ENCODE data around the gene PSKH1.
"Not testable (repeated sequence)": the region's sequence is repeated elsewhere in the genome, so short reads cannot be mapped to it uniquely, and the experiment has no call there.

PSKH1 gene

DNA sequence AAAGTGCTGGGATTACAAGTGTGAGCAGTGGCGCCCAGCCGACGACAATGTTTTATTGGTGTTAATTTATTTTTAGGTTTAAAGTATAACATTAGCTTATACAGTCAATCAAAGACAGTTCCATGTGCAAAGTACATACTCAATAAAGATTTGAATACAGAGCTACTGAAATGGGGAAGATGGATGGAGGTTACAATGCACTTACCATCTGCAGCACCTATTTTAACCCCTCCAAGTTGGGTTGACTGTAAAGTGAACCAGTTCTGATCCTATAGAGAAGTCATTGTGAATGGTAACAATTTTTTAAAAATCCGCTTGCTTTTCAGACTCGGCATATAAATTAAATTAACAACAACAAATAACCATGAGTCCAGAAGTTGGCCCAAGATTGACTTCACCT lies 679 bp upstream of the PSKH1 start:
- FAIRE-seq: no peak

DNA sequence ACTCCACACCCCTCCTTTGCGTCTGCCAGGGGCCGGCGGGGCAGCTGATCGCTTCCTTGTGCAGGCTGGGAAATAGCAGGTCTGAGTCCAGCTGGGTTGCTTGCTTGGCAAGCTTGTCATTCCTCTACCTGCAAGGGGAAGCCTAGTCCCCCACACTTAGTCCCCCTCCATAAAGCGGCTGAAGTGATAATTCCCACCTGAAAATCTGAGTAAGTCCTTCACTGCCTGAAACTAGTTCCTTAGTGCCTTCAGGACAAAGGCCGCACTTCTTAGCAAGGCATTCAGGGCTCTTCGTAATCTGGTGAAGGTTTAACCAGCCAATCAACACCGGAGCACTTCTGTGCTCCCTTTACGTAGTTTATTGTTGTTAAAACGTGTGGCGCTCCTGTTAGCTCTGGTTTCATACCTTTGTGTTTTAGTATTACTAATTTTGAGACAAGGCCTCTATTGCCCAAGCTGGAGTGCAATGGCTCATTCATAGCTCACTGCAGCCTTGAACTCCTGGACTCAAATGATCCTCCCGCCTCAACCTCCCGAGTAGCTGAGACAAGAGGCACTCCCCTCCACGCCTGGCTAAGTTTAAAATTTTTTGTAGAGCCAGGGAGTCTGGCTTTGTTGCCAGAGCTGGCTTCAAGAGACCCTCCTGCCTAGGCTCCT lies 817 bp downstream of the PSKH1 start:
- no peak for FAIRE-seq

DNA sequence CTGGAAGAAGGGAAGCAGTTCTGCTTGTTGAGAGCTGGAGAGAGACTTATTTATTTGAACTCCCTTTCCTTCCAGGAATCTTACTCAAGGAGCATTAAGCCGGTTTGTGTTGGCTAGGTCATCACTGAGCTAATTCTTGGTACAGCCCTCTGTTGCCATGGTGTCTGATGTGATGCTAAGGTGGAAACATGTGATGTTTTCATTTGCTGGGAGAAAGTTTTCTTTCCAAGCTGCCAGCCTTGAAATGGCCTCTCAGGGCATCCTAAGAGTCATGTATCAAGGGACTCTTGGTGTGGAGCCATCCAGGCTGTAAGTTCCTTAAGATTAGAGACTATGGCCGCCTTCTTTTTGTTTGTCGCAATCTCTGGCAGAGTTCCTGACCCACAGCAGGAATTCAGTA lies 4.2 kb downstream of the PSKH1 start:
- no peak for FAIRE-seq

DNA sequence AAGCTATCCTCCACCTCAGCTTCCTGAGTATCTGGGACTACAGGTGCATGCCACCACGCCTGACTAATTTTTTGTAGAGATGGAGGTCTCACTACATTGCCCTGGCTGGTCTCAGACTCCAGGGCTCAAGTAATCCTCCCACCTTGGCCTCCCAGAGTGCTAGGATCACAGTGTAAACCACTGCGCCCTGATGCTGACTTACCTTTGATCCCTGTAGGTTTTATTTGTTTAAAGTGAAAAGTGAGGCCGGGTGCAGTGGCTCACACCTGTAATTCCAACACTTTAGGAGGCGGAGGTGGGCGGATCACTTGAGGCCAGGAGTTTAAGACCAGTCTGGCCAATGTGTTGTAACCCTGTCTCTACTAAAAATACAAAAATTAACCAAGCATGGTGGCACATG lies 8.7 kb downstream of the PSKH1 start:
- no peak for FAIRE-seq

DNA sequence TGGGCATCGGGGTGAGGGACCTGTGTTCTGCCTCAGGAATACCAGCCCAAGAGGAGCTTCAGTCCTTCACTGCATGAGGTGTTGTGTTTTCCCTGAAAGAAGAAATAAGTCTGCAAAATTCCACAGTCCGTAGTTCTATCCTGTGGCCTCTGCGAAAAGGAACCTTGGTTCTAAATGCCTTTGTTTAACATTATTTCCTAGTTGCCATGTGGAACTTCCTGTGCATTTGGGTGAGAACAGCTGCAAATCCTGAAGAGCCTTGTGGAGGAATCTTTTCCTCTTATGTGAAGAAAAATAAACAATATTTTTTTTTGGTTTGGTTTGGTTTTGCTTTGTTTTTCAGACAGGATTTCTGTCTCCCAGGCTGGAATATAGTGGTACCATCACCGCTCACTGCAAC lies 9.8 kb downstream of the PSKH1 start:
- no peak for FAIRE-seq

DNA sequence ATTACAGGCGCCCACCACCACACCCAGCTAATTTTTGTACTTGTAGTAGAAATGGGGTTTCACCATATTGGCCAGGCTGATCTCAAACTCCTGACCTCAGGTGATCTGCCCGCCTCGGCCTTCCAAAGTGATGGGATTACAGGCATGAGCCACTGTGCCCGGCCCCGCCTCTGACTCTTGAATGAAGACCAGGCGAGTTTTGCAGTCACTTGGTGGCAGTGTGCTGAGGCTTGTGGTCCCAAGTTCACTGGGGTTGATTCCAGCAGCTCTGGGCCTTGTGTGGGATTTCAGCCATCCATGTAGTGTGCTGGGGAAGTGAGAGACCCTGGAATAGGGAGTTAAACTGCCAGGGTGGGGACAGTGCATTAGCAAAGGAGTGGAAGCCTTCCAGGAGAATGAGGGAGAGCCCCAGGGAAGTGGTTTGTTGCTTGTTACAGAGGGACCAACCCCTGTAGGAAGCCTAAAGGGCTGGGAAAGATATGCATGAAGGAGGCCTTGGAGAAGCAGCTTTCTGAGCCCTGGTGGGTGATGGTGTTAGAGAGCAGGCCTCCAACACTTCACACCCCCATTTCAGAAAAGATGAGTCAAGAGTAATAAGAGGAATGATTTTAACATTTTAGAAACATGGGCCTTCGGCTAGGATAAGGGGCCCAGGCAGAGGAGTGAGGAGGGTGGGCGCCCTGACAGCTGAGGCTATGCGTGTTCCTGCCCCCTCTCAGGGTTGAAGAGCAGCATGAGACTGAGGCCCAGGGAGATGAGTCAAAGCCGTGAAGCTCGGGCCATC lies 14.5 kb downstream of the PSKH1 start:
- no peak for FAIRE-seq

DNA sequence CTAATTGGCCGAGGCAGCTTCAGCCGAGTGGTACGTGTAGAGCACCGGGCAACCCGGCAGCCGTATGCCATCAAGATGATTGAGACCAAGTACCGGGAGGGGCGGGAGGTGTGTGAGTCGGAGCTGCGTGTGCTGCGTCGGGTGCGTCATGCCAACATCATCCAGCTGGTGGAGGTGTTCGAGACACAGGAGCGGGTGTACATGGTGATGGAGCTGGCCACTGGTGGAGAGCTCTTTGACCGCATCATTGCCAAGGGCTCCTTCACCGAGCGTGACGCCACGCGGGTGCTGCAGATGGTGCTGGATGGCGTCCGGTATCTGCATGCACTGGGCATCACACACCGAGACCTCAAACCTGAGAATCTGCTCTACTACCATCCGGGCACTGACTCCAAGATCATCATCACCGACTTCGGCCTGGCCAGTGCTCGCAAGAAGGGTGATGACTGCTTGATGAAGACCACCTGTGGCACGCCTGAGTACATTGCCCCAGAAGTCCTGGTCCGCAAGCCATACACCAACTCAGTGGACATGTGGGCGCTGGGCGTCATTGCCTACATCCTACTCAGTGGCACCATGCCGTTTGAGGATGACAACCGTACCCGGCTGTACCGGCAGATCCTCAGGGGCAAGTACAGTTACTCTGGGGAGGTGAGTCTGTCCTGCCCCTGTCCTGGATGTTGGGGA lies 16.1 kb downstream of the PSKH1 start:
- FAIRE-seq: no peak

DNA sequence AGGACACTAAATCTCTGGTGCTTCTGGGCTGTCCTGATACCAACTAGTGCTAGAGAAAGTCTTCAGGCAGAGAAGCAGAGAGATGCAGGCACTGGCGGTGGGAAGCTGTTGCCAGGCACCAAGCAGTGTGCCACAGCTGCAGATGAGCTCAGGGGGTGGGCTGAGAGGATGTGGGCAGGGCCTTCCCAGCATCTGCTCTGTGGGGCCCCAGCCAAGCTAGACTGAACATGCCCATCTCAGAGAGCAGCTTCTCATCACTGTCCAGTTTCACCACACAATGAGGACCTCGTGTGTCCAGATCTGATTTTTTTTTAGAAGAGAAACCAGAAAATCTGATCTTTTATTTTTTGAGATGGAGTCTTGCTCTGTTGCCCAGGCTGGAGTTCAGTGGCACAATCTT lies 17.1 kb downstream of the PSKH1 start:
- no peak for FAIRE-seq

DNA sequence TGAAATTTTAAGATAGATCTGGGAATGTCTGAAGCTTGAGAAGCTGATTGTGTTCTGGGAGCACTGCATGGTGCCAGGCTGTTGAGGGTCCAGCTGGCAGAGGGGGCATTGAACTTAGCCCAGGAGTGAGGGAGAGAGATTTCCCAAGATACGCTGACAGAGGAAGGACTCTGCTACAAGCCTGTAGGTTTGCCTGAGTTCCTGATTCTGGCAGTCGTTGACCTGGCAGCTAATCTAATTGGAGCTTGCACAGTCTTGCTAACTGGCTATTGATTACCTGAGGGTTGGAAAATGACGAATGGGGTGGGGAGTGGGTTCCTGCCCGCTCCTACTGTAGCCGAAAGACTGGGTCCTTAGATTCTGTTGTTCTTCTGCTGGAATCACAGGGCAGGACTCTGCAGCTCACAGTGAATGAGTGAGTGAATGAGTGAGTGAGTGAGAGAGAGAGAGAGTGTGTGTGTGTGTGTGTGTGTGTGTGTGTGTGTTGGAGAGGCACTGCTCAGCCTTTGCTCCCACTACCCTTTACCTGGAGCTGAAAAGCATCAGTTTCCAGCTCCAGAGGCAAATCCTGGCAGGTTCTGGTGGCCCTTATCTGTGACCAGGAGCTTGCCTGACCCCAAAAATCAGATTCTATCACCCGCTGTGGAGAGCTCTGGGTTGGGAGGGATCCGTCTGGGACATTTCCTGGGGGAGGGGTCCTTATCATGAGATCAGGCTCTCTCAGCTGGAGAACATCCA lies 21.9 kb downstream of the PSKH1 start:
- FAIRE-seq: no peak

DNA sequence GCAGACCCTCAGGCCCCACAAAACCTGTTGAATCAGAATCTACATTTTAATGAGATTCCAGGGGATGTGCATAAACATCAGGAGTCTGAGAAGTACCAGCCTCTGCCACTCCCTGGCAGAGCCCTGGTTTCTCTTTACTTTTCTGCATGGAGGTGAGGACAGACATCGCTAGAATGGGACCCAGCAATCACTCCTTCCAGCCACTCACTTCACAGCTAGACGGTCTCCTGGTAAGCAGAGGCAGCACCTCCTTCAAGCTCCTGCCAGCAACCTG lies 22.4 kb downstream of the PSKH1 start:
- FAIRE-seq: not testable (repeated sequence)

DNA sequence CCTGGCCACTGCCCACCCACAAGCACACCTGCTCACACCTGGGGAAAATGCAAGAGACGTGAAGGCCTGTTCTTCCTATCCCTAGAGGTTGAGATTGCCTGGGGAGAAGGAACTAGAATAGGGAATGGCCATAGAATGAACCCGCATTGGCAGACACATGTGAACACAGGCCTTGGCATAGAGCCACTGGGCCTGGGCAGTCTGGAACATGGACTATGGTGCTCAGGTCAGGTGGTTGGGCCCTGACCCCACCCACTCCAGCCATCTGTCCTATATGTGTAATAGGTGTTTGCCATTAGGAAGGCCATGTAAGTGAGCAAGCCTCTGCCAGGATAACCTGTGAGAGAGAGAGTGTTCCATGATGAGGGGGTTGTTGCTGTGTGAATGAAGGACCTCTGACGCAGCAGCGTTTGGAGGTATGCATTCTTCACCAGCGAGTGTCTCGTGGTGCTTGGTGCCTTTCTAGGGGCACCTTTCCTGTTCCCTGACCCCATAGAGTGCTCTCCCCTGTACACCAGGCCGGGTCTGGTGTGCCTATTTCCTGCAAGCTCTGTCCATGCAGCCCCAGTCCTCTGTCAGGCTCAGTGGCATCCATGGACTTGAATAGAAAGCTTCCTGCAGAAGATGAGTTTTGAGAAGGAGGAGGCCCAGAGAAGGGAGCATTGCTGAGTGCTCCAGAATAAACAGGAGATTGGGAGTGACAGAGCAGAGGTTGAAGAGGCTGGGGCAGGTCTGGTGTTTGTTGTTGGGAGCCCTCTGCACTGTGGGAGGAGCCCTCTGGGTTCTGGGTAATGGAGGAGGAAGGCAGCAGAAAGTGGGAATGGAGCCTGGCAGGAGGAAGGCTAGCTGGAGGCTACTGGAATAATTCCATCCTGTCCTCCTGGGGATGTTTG lies 23.0 kb downstream of the PSKH1 start:
- FAIRE-seq: no peak

DNA sequence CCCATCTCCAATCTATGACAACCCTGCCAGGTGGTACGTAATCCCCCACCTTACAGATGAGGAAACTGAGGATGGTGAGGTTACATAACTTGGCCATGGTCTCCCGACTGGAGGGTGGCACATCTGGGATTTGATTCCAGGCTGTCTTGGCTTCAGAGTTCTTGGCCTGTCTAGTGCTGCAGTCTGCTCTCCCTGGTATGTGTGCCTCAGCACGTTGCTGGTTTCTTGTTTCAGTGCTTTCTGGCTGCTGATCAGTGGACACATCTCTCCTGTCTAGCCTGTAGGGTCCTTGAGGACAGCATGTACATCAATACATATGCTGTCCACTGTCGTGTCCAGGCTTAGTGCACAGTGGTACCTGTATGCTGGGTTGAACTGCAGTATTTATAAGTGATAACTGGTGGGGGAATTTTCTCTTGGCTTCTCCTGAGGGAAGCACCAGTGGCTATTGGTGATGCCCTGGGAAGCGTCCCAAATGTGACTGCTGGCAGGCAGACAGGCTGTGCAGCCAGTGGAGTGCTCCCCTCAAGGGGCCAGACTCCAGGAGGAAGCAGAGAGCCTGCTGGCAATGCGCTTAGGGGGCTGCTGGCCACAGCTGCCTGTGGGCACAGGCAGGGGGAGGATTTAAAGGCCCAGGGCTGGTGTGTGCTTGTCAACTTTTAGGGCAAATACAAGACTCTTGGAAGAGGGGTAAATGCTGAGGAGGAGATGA lies 24.2 kb downstream of the PSKH1 start:
- no peak for FAIRE-seq

DNA sequence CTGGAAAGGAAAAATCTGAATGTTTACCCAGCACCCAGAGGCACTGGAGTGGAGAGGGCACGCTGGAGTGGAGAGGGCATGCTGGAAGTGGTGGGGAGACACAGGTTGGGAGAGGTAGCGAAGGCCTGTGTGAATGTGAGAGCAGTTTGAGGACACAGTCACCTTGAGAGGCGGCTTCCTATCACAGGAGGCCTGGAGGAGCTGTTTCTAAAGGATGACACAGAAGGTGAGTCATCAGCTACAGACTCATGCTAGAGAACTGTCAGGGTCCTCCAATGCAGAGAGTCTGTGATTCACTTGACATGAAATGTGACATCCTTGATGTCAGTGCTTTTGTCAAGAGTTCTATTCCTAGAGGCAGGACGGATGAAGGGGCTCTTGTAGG lies 24.8 kb downstream of the PSKH1 start:
- no peak for FAIRE-seq

DNA sequence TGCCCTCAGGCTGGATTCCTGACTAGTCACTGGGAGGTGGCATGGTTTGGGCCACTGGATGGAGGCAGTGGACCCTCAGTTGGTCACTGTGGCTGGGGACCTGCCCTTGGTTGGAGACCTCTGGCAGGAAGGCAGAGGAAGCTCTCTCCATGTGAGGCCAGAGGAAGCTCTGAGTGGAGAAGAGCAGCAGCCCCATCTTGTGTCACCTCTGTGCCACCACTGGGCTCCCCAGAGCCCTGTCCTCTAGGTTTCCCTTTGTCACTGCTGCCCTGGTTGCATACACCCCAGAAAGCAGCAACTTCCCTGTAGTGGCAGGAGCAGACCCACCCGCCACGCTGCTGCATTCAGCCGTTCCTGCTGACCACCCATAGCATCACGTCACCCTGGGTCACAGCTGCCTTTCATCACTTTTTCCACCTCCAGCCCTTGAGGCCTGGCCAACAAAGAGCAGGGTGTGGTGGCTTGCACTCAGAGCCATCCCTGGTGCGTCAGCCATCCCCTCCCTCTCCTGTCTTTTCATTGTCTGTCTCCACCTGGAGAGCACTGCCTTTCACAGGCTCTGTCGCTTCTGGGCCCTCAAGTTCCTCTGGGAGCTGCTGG lies 26.7 kb downstream of the PSKH1 start:
- FAIRE-seq: no peak

DNA sequence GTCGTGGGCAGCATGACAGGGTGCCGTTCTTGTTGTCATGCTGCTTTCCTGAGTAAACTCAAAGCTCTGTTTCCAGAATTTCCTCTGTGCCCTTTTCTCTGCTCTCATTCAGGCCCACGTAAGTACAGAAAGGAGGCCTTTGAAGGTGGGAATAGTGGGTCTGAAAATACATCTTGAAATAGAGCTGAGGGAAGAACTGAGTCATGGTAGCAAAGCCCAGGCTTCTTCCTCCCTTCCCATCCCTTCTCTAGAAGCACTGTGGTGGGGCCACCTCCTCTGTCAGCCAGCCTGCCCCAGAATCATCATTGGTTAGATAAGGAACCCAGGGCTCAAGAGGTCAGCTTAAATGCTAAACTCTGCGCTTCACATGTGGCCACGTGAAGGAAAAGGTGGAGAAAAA lies 29.2 kb downstream of the PSKH1 start:
- FAIRE-seq: no peak

DNA sequence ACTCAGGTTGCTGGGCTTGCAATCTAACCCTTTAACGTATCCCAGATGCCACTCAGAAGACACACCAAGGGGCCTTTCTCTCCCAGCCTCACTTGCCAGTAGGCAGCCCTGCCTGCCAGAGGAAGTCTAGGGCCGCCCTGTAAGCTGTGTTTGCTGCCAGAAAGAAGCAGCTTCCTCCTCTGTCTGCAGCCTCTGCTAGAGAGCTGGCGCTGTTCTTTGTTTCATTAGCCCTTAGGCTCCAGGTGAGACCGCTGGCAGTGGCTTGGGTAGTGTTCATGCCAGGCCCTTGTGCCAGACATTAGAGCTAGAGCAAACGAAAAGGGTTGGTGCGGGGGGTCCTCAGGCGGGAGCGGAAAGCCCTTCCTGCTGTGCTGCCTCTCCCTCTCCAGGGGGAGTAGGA lies 29.7 kb downstream of the PSKH1 start:
- no peak for FAIRE-seq

DNA sequence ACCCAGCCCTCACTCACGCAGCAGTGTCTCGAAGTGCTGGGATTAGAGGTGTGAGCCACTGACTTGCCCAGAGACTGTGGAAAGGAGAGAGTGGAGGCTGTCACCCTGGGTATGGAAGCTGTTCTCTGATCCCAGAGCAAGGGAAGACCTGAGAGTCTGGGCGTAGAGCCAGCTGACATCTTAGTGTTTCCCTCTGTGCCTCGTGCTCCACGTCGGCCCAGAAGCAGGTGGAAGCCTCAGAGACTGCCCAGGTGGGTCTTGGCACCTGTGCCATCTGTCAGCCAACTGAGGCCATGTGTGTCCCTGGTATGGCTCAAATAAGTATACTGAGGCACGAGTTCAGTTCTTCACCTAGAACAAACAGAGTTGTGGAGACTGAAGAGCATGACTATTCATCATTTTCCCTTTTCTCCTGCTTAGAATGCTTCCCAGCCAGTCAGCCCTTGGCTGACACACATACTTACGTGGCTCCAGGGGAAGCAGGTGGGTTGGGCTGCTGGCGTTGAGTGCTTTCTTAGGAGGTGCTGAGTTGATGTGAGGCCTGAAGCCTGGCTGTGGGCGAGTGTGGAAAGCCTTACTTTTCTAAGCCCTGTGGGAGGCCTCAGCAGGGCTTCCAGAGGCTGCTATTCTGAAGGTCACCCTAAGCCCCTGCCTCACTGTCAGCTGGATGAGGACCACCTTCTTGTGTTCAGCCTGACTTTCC lies 30.5 kb downstream of the PSKH1 start:
- no peak for FAIRE-seq

DNA sequence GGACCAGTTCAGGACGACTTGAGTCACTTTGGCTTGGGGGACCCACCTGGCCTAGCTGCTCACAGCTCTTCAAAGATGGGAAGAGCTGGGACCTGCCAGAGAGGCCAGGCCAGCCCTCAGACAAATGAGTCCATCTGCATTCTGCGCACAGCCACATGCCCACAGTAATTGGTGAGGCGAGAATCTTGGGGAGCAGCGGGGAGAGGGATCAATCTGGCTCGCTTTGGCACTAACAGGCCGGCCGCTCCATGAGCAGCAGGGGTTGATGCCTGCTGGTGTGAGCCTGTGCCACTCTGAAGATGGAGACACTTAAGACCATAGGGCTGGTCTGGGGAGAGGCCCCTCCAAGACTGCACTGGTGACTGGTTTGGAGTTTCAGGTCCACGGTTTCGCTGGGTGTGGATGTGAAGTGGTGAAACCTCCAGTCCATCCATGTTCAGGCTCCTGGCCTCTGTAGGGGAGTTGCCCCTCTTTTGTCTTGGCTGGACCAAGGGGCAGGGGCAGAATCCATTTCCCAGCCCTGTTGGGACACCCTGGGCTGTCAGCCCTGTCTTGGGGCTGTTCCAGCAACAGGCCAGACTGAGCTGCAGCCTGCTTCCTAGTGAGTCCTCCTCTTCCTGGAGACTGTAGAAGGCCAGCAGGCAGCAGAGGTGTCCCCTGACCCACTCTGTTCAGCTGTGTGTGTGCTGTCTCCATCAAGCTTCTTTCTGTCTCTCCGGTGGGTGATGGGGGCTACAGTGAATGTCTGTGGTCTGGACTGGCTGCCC lies 31.3 kb downstream of the PSKH1 start:
- FAIRE-seq: no peak

DNA sequence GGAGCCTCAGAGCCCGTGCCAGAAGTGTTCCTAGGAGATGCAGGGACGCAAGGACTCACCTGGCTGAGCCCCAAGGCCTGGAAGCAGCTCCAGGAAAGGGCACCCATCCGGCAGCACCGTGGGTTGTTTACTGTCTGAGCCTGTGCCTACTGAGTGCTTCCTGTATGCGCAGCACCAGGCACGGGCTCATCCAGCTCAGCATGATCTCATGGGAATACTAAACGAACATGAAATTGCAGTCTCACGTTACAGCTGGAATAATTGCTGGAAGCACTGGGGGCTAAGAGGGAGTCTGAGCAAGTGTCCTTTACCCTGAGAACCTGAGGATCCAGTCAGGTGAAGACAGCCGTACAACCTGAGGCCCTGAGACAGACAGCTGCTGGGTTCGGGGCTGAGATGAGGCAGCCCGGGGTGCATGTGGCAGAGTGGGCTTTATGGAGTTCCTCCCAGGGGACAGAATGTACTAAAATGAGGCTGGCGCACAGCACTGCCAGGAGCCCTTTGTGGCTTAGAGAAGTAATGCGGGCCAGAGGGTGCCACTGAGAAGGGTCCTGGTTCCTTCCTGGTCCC lies 33.2 kb downstream of the PSKH1 start:
- no peak for FAIRE-seq

Data from TTC549 (cell line).